ENCODE measurements around the gene CLDN15.

DNA sequence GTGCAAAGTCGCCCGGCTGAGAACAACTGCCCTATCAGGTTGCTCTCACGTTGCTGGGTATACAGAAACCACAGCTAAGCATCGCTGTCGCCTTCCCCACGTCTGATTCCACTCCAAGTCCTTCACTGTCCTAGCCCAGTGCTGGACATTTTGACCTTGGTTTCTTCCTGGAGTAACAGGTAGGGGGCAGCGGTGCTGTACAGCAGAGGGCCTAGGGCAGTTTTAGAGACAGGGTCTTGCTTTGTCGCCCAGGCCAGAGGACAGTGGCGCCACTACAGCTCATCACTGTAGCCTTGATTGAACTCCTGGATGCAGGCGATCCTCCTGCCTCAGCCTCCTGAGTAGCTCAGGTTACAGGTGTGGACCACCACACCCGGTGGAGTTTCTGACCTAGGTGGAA lies 2.6 kb downstream of the CLDN15 start:
- TF ChIP-seq, protein P1, sequence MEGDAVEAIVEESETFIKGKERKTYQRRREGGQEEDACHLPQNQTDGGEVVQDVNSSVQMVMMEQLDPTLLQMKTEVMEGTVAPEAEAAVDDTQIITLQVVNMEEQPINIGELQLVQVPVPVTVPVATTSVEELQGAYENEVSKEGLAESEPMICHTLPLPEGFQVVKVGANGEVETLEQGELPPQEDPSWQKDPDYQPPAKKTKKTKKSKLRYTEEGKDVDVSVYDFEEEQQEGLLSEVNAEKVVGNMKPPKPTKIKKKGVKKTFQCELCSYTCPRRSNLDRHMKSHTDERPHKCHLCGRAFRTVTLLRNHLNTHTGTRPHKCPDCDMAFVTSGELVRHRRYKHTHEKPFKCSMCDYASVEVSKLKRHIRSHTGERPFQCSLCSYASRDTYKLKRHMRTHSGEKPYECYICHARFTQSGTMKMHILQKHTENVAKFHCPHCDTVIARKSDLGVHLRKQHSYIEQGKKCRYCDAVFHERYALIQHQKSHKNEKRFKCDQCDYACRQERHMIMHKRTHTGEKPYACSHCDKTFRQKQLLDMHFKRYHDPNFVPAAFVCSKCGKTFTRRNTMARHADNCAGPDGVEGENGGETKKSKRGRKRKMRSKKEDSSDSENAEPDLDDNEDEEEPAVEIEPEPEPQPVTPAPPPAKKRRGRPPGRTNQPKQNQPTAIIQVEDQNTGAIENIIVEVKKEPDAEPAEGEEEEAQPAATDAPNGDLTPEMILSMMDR (conservative IDR thresholded peaks at IDR 0.05; ENCODE audit: low read depth, low read length): no peak; the same call in 1 of the 2 replicates
- TF ChIP-seq EZH2 (IDR thresholded peaks at IDR 0.05; ENCODE audit: borderline replicate concordance, low read depth, low read length, poor library complexity, severe bottlenecking): no peak

Measured in A673 (cell line).